Measurements from ENCODE around the gene RNF2.

GRCh38 chr1:185054365-185055060 lies 9.2 kb downstream of the RNF2 start:
- TF ChIP-seq EZH2phosphoT487 (IDR thresholded peaks at IDR 0.05; ENCODE audit: insufficient read depth, low read depth): no peak
- TF ChIP-seq EZH2 (IDR thresholded peaks at IDR 0.05; ENCODE audit: insufficient read depth, poor library complexity, severe bottlenecking): no peak
